GF-D8 (cell line): Measurements from ENCODE around the gene HEXB.

Source experiments
- DNase-seq: peaks from one replicate; lab custom pipeline; 2025; lab: John Stamatoyannopoulos, UW

Gene HEXB

DNA sequence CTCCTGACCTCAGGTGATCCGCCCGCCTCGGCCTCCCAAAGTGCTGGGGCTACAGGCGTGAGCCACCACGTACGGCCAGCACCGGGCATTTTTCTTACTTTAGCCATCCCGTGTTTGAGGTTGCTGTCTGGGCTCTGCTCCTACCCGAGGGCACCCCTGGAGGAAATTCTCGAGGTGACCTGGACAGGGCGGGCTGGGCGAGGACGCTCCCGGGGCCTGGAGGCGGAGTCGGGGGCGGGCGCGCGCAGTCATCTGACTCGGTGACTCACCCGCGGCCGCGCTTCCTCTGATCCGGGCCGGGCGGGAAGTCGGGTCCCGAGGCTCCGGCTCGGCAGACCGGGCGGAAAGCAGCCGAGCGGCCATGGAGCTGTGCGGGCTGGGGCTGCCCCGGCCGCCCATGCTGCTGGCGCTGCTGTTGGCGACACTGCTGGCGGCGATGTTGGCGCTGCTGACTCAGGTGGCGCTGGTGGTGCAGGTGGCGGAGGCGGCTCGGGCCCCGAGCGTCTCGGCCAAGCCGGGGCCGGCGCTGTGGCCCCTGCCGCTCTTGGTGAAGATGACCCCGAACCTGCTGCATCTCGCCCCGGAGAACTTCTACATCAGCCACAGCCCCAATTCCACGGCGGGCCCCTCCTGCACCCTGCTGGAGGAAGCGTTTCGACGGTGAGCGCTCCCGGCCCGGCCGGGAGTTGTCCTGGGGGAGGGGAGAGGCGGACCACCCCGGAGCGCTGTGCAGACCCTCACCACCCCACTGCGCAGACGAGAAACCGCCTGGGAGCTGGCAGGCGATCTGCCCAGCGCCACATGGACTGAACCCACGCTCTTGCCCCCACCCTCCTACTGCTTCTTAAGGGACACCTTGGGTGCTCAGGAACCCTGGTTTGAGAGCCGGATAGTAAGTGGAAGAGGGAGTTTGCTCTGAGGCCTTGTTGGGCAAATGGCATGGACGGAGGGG is at the start of gene HEXB:
HEXB (plus strand) TSS at position 334 of the 952 bp plus-strand sequence; CDS start at position 362, 28 bp downstream.
- peak; percentile 9 for DNase-seq

DNA sequence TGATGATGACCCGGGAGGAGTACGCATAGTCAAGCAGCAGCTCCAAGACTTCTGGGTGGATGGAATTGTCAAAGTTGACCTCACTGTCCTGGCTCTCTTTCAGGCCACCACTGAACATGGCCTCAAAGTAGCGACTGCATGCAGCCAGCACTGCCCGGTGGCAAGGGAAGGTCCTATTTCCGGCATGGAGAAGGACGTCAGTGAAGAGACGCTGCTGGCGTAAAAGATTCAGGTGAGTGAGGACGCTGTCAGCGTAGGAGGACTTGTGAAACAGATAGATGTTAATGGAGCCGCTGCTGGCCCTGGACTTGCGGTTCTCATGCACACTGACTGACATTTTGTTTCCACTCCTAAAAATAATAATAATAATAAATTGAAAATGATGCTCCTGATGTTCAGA is 48.9 kb upstream of the HEXB start:
- no peak for DNase-seq

DNA sequence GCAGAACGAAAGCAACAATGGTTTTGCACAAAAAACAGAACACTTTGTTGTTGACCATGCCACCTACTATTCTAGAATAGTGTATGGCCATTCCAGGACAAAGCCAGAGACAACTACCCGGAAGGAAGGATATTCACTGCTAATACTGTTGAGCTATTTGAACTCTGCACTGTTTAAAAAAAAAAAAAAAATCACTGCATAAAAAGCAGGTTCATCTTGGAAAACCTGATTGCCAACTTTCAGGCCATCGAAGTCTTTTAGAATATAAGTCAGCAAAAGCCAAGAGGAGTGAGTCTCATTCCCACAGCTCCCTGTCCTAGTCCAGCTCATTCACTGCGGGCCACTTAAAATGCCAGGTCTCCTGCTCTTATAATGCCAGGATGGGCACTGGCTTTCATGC is 48.5 kb upstream of the HEXB start:
- DNase-seq: no peak

DNA sequence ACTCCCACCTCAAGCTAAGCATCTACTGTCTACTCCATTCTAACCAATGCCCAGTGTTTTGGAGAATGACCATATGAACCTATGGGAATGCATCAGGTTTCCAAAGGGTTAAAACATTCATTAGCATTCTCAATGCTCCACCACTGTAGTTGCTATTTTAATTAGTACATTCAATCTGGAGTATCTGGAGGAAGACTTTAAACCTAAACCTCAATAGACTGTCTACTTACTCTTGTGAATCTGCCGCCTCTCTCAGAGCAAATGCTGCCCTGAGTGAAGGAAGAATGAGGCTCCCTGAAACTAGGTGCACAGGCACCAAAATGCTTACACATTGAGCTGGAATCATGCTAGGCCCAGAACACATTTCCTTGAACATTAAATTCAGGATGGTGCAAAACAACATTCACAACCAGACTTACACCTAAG is 46.5 kb upstream of the HEXB start:
- no peak for DNase-seq

GRCh38 chr5:74638970-74639806 is 45.8 kb upstream of the HEXB start:
- DNase-seq: no peak

GRCh38 chr5:74639807-74640449 is 45.1 kb upstream of the HEXB start:
- no peak for DNase-seq

DNA sequence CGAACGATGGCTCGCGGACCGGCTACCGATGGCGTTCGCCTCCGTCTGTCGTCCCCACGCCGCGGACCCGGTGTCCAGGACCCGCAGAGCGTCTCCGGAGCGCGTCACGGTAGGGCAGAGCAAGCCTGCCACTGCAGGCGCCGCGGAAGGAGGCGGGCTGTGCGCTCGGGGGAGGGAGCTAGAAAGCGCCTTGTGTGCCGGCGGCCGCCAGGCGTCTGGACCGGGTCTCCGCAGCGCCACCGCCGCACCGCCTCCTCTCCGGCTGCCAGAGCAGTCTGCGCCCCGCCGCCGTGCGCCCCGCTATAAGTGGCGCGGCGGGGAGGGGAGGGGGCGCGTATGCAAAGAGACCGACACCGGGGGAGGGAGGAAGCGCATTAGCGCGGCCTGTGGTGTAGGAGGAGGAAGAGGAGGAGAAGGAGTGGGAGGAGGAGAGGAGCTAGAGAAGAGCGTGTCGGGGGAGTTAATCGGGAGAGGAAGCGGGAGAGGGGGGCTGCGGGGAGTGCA is 44.5 kb upstream of the HEXB start, which contains the start of gene ENC1:
ENC1 (minus strand) TSS at position 279 of the 504 bp plus-strand sequence. CDS start 4,243 bp downstream, outside the sequence.
- DNase-seq: peak; percentile 23

GRCh38 chr5:74640954-74641734 is 43.9 kb upstream of the HEXB start:
- no peak for DNase-seq

DNA sequence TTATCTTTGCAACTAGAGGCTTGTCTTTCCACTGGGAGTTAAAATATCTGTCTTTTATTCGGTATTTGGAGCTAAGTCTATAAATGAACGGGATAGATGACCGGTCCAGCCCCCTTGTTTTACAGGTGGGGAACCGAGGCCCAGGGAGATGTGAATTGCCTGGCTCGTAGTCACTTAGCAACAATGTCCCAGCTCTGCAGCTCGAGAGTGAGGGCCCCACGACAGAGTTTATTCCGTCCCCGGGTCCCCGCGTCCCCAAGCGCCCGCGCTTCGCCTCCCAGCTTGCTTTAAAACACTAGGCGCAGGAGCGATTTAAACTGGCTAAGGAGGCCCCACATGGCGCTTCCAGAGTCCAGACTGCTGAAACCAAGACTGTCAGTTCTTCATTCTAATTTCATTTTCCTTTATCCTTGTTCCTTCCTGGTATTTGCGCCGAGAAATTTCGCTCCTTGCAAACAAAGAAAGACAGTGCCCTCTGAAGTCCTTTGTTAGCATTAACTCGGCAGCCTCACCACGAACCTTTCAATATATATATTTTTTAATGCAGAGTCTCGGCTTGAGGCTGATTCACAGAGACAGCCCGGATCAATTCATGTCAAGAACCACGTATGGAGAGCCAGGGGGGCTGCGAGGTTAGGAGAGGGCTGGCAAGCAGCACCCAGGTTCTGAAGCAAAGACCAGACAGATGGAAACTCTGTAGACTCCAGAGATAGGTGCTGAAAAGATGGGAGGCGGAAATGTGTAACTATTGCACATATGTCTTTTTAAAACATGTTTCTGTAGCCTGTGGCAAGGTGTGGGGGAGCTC is 43.1 kb upstream of the HEXB start:
- peak; percentile 21 for DNase-seq

DNA sequence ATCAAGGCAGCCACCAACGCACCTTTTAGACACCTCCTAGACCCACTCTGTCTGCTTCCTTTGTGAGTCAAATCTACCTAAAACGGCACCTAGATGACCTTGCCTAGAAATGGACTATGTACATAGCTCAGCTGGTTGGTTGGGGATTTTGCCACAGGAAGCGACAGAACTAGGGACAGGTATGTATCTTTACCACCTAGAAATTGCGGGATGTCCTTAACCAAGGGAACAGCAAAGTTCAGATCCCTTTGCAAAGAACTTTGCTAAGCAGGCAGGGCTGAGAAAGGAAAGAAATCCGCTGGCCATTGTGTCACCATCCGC is 42.5 kb upstream of the HEXB start:
- no peak for DNase-seq

DNA sequence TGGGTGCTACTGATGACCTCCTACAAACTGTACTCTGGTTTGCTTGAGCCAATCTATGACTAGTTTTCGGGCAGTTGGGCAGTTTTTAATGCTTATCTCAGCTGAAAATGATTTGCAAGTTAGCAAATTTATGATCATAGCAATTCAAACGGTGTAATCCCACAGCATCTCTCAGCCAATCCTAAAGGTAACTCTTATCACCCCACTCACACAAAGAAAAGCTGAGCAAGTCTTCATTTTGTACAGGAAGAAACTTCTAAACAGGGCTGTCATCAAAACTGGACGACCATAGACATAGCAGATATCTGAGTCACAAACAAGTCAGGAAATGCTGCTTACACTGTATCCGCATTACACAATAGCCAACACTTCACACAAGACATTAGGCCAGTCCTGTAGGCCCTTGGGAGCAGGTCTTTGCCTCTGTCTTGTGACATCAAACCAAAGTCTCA is 41.9 kb upstream of the HEXB start:
- DNase-seq: peak; percentile 50

DNA sequence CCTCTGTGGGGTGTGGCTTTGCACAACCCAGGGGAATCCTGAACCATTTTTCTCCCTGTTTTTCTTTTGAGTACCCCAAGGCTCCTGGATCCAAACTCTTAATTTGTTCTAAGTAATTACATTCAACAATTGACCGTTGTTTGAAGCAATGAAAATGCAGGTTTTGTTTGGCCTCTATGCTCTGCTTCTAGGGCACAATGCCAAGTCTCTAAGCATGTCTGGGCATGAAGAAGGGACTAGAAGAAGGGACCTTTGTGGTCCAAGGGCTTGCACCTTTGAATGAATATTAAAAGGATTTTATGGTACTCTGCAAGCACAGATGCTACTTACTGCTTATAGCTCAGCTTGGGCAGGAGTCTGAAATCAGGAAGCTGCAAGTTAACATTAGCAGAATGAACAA is 37.9 kb upstream of the HEXB start:
- no peak for DNase-seq

DNA sequence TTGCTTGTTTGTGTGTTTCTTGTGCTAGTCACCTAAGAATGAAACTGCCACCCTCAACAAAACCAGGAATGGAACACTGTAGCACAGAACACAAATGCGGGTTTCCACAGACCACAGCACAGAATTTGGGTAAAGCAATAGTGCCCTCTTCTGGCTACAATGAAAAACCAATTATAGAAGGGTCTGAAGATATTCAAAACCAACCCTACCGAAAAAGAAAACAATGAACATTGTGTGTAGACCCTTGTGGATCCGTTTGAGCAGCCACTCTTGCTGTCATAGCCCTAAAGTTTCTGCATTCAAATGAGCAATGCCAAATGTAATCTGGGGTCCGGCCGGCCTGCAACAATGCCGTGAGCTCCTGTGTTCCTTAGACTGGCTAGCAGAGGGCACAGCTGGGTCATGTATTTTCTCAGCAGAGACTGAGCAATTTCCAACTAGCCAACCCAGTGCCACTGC is 36.2 kb upstream of the HEXB start:
- DNase-seq: no peak

DNA sequence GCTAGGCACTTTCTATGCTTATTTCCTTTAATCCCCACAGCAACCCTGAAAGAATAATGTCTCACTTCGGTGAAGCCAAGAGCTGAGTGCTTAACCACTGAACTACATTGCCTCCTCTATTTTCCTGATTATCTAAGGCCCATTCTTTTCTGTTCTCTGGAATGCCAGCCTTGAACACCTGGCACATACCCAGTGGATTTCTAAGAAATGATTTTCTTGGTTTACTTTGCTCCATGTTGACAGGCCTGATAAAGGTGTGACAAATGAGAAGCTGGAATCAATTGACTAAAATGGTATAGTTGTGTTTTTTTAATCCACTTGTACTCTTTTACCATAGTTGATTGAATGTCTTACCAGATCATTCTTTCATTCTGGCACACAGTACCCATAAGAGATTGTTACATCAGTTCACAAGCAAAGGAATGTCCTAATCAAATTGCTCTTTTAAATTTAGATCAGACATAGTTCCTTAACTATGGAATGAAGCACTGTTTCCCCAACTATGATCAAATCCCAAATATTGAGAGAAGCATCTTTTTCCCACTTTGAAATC is 35.5 kb upstream of the HEXB start:
- DNase-seq: no peak

GRCh38 chr5:74651710-74652109 is 33.3 kb upstream of the HEXB start:
- DNase-seq: no peak

DNA sequence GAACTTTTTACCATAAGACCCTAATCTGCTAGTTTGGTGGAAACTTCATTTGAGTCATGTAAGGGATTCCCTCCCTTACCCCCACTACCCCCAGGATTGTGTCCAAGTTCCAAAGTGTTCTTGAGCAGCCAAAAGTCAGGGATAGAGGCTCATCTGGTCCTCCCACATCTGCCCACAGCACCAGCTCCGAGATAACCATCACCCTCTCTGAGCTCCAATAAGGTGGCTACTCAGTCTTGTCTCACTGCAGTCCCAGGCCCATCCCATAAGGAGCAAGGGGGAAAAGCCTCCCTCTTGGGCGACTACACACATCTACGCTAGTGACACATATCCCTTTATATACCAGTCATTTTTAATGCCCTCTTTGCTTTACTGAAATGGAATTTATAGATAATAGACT is 32.5 kb upstream of the HEXB start:
- no peak for DNase-seq

GRCh38 chr5:74653991-74654390 is 31.0 kb upstream of the HEXB start:
- no peak for DNase-seq

DNA sequence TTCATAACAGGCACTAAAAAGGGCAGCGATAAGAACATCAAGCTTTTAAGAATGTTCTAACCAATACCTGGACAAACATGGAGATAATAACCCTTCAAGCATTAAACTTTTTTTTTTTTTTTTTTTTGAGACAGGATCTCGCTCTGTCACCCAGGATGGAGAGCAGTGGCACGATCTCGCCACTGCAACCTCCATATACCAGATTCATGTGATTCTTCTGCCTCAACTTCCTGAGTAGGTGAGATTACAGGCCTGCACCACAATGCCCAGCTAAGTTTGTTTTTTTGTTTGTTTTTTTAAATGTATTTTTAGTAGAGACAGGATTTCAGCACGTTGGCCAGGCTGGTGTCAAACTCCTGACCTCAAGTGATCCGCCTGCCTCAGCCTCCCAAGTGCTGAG is 29.8 kb upstream of the HEXB start:
- DNase-seq: no peak

- no peak for DNase-seq
These were observed 29.3 kb upstream of the HEXB start for GRCh38 chr5:74655716-74656115.

DNA sequence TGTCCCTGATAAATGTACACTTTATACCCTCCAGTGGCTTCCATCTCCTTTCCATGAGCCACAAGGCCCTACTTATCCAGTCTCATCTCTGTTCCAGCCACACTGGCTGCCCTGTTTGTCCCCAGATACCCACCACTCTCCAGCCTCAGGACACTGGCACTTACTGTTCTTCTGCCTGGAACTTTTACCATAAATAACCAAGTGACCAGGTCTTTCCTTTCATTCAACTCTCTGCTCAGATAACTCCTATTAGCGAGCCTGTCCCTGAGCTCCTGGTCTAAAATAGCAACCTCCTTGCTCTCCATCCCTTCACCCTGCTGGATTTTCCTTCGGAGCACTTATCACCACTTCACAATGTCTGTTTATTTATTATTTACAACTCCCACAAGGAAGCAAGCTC is 27.9 kb upstream of the HEXB start:
- DNase-seq: no peak
